ENCODE measurements around the gene HPSE2.

DNA sequence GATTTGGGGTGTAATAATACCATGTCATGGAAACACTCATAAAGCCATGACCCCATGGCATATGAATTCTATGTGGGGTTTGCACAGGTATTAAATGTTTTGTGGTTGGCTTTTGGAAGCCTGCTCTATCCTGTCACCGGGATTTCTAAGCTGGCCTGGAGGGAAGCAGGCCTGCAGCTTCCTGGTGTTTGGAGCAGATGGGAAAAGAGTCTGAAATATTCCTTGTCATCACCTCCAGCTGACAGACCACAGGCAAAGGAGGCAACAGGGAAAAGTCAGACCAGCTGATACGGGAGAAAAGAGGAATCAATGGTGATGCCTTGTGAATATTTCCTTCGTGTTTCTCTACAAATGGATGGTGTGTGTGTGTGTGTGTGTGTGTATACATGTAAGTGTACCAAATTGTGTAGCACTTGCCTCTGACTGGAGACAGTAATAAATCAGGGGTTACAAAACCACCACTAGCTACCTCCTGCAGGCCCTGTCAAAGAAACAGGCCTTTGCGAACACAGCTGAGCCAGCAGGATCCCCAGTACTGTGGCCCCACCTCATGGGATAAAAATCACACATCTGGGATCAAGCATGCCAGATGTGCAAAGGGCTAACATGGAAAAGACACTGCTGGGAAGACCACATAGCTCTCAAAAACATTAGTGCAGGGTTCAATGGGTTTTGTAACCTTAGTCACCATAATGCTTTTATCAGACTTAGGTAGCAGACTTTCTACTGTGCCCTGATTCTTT, 668.1 kb downstream of the HPSE2 start:
- TF ChIP-seq, protein P1, sequence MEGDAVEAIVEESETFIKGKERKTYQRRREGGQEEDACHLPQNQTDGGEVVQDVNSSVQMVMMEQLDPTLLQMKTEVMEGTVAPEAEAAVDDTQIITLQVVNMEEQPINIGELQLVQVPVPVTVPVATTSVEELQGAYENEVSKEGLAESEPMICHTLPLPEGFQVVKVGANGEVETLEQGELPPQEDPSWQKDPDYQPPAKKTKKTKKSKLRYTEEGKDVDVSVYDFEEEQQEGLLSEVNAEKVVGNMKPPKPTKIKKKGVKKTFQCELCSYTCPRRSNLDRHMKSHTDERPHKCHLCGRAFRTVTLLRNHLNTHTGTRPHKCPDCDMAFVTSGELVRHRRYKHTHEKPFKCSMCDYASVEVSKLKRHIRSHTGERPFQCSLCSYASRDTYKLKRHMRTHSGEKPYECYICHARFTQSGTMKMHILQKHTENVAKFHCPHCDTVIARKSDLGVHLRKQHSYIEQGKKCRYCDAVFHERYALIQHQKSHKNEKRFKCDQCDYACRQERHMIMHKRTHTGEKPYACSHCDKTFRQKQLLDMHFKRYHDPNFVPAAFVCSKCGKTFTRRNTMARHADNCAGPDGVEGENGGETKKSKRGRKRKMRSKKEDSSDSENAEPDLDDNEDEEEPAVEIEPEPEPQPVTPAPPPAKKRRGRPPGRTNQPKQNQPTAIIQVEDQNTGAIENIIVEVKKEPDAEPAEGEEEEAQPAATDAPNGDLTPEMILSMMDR (IDR thresholded peaks at IDR 0.05; ENCODE audit: insufficient read depth, low read length, poor library complexity, severe bottlenecking), result no peak
- no peak for TF ChIP-seq EZH2phosphoT487 (conservative IDR thresholded peaks at IDR 0.05; ENCODE audit: low read length)
